ENCODE data around the gene REV3L. TPM values are rescaled to one million over a fixed set of nuclear protein-coding genes. Genes with fewer than 3 reads are reported as not detected.

Gene REV3L
- total and polyA plus RNA-seq, 12 donors, result 16.8 to 45.7 (median 26.6) TPM

DNA sequence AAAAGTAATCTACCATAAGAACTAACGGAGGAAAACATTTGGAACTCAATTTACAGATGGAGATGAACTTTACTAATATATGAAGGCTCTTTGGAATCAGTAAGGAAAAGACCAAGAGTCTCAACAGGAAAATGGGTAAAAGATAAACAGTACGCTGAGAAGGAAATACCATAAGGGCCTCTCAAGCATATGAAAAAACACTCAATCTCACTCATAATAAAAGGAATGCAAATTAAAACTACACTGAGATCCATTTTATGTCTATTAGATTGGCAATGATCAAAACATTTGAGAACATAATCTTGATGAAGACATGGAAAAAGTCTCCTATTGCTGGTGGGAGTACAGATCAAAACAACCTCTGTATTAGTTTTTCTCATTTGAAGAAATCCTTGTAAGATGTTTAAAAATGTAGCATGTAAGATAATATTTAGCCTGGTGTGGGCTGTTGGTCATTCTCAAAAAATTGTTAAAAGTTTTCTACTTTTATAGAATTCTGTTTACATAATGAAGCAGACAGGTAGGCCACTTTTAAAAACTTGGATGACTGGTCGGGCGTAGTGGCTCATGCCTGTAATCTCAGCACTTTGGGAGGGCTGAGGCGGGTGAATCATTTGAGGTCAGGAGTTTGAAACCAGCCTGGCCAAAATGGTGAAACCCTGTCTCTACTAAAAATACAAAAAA lies 14.5 kb downstream of the REV3L start:
- intact Hi-C loops (cut with DNase I), result no loop called here
- H3K36me3 ChIP-seq (replicated peaks in 1 of 2), result no peaks in the 10 kb centered on the region
- no peak overlapping the region for H3K4me3 ChIP-seq
- 84 to 90% (median 90%) methylated on average over 5 of the region's 5 CpGs for WGBS, 4 donors
- peaks cover 0 to 22% of the 10 kb centered on the region in 2 donors for H3K4me1 ChIP-seq (replicated peaks in 1 of 2)
- no peak for DNase-seq
- no peaks in the 10 kb centered on the region for H3K27me3 ChIP-seq
- no peak overlapping the region for H3K27ac ChIP-seq
- TF ChIP-seq, protein P1, sequence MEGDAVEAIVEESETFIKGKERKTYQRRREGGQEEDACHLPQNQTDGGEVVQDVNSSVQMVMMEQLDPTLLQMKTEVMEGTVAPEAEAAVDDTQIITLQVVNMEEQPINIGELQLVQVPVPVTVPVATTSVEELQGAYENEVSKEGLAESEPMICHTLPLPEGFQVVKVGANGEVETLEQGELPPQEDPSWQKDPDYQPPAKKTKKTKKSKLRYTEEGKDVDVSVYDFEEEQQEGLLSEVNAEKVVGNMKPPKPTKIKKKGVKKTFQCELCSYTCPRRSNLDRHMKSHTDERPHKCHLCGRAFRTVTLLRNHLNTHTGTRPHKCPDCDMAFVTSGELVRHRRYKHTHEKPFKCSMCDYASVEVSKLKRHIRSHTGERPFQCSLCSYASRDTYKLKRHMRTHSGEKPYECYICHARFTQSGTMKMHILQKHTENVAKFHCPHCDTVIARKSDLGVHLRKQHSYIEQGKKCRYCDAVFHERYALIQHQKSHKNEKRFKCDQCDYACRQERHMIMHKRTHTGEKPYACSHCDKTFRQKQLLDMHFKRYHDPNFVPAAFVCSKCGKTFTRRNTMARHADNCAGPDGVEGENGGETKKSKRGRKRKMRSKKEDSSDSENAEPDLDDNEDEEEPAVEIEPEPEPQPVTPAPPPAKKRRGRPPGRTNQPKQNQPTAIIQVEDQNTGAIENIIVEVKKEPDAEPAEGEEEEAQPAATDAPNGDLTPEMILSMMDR (IDR thresholded peaks at IDR 0.05), result no peak
- no peak for TF ChIP-seq POLR2A (IDR thresholded peaks at IDR 0.05)
- no peaks in the 10 kb centered on the region for H3K9me3 ChIP-seq (replicated peaks in 1 of 3)

DNA sequence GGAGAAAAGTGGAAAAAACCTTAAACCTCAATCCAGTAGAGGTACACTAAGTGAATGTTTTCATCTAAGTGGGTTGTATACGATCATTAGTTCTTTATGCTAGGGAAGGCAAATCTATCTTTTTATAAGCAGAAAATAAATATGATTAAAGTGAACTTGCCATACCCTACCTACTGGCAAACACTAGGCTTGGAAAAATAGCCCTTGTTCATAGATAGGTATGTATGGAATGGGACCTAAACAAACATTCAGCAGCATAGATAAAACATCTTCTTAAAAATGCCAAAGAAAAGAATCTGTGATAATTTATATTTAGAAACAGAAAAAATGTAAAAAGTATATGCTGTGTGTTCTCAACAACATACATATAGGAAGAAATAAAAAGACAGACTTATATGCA lies 18.8 kb downstream of the REV3L start:
- TF ChIP-seq POLR2A (IDR thresholded peaks at IDR 0.05), result no peak
- TF ChIP-seq, protein P1 (IDR thresholded peaks at IDR 0.05), result no peak
- no peak for DNase-seq
- Histone ChIP-seq H3K36me3 (replicated peaks in 1 of 2) (no peaks in the 10 kb centered on the region), H3K27ac (no peak overlapping the region), H3K27me3 (no peaks in the 10 kb centered on the region), H3K4me3 (no peak overlapping the region), H3K9me3 (replicated peaks in 1 of 3) (no peaks in the 10 kb centered on the region), H3K4me1 (replicated peaks in 1 of 2) (peaks cover 0 to 37% of the 10 kb centered on the region in 2 donors)
- intact Hi-C loops (cut with DNase I), result no loop called here
- WGBS, 4 donors, result 61 to 100% (median 89%) methylated on average over 1 of the region's 1 CpG

DNA sequence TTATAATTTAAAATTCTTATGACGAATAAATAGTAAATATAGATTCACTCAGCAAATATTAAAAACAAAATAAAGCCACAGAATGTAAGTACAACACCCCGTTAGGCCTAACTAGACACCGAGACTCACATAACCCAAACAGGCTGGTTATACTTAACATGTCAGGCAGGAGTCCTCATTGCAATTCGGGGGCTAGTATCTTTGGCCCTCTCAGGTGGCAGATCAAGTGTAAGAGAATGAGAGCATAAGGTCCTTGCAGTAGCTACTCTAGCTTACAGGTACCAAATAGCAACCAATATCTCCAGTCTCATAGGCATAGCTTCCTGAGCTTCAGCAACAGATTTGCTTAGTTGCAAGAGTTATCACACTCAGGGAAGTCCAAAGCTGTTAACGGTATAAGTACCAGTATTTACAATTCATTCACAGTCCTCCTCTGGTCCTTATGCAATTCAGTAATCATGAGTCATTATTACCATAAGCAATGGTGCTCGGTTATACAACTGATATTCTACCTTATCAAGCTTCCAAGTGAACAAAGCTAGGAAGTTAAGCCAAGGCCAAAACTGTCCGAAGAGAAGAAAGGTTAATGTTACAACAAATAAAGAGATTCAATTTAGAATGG lies 20.1 kb downstream of the REV3L start:
- no peak overlapping the region for H3K4me3 ChIP-seq
- intact Hi-C loops (cut with DNase I), result no loop called here
- 60 to 67% (median 63%) methylated on average over 7 of the region's 7 CpGs for WGBS, 4 donors
- no peaks in the 10 kb centered on the region for H3K27me3 ChIP-seq
- H3K36me3 ChIP-seq (replicated peaks in 1 of 2), result no peaks in the 10 kb centered on the region
- no peak for TF ChIP-seq POLR2A (IDR thresholded peaks at IDR 0.05)
- TF ChIP-seq, protein P1 (IDR thresholded peaks at IDR 0.05), result no peak
- H3K9me3 ChIP-seq (replicated peaks in 1 of 3), result peaks cover 0 to 6% (median 0%) of the 10 kb centered on the region in 3 donors
- peaks cover 0 to 34% of the 10 kb centered on the region in 2 donors for H3K4me1 ChIP-seq (replicated peaks in 1 of 2)
- DNase-seq, result no peak
- peak overlapping the region in 3 of 5 donors; percentile 35 to 80 (median 77) for H3K27ac ChIP-seq

DNA sequence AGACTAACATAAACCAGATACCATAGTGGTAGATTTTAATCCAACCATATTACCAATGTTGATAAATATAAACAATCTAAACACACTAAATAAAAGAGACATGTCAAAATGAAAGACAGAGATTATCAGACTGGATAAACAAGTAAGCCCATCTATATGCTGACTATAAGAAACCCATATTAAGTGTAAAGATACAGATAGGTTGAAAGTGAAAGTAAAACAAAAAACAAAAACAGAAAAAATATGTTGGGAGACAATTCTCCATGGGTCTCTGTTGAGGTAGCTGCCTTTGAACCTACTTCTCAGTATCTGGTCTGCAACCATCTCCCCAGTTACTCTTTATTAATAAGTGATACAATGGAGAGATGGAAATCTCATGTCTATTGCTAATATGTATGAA lies 21.2 kb downstream of the REV3L start:
- Histone ChIP-seq H3K4me3 (peak overlapping the region in 1 of 4 donors; percentile 15), H3K36me3 (replicated peaks in 1 of 2) (no peaks in the 10 kb centered on the region), H3K9me3 (replicated peaks in 1 of 3) (peaks cover 0 to 6% (median 6%) of the 10 kb centered on the region in 3 donors), H3K27ac (peak overlapping the region in 1 of 5 donors; percentile 35), H3K27me3 (no peaks in the 10 kb centered on the region), H3K4me1 (replicated peaks in 1 of 2) (peaks cover 0 to 35% of the 10 kb centered on the region in 2 donors)
- intact Hi-C loops (cut with DNase I), result no loop called here
- TF ChIP-seq POLR2A (IDR thresholded peaks at IDR 0.05), result no peak
- no peak for DNase-seq

Measured in adrenal gland (tissue), 12 donors.